Neuronal stem cell (in vitro differentiated cells): ENCODE results near the gene CDH15.

ENCODE experiments used
- DNase-seq: peaks from one replicate; pipeline ENCODE4 v3.0.0-alpha.2; 2013; ENCODE audit warnings: low spot score
- H2AFZ ChIP-seq: one replicate; pipeline ENCODE4 v1.6.1; 2013; ENCODE audit warnings: mild to moderate bottlenecking, low read length, inconsistent platforms
- H2AK5ac ChIP-seq: 2 replicates; pipeline ENCODE4 v1.6.1; 2013; ENCODE audit warnings: low read depth, mild to moderate bottlenecking, inconsistent platforms, low read length, moderate library complexity, mixed read lengths
- H2BK120ac ChIP-seq: 2 replicates; pipeline ENCODE4 v1.6.1; 2013; ENCODE audit warnings: low read depth, mild to moderate bottlenecking, inconsistent platforms, low read length, moderate library complexity, mixed read lengths
- H2BK12ac ChIP-seq: one replicate; pipeline ENCODE4 v1.6.1; 2013; ENCODE audit warnings: low read length, inconsistent platforms
- H2BK15ac ChIP-seq: 2 replicates; pipeline ENCODE4 v1.6.1; 2013; ENCODE audit warnings: mild to moderate bottlenecking, low read length, inconsistent platforms, mixed read lengths
- H2BK5ac ChIP-seq: one replicate; pipeline ENCODE4 v1.6.1; 2013; ENCODE audit warnings: inconsistent platforms, mild to moderate bottlenecking, low read length, moderate library complexity
- H3K14ac ChIP-seq: one replicate; pipeline ENCODE4 v1.6.1; 2013; ENCODE audit warnings: low read length, inconsistent platforms
- H3K18ac ChIP-seq: 2 replicates; pipeline ENCODE4 v1.6.1; 2013; ENCODE audit warnings: low read length, inconsistent platforms
- H3K23ac ChIP-seq: 2 replicates; pipeline ENCODE4 v1.6.1; 2013; ENCODE audit warnings: low read depth, mild to moderate bottlenecking, mixed read lengths, low read length, inconsistent platforms; ENCODE audit not compliant: poor library complexity
- H3K27ac ChIP-seq: replicated peaks from 3 replicates; pipeline ENCODE4 v1.5.1; 2013; ENCODE audit warnings: low read length, inconsistent platforms
- H3K27me3 ChIP-seq, 3 experiments: 2 replicates each; pipeline ENCODE4 v1.6.1; 2013; ENCODE audit warnings: low read length in 3 of 3, mild to moderate bottlenecking in 2 of 3, inconsistent platforms in 1 of 3, low read depth in 1 of 3, mixed read lengths in 1 of 3, moderate library complexity in 1 of 3; ENCODE audit not compliant: control insufficient read depth in 3 of 3, insufficient read depth in 3 of 3
- H3K36me3 ChIP-seq, 2 donors: replicated peaks in 1 of 2; 2 replicates each; pipeline ENCODE4 v1.6.1; 2013; ENCODE audit warnings: low read length in 2 of 2; ENCODE audit not compliant: control insufficient read depth in 2 of 2, insufficient read depth in 2 of 2
- H3K4ac ChIP-seq: 2 replicates; pipeline ENCODE4 v1.6.1; 2013; ENCODE audit warnings: inconsistent platforms, mild to moderate bottlenecking, low read length, moderate library complexity
- H3K4me1 ChIP-seq, 2 donors: 1 replicate in 1 of 2; 2 replicates in 1 of 2; pipeline ENCODE4 v1.6.1; 2013; ENCODE audit warnings: low read length in 2 of 2, low read depth in 1 of 2; ENCODE audit not compliant: control insufficient read depth in 2 of 2, insufficient read depth in 1 of 2
- H3K4me2 ChIP-seq: one replicate; pipeline ENCODE4 v1.6.1; 2013; ENCODE audit warnings: mild to moderate bottlenecking, low read length, inconsistent platforms; ENCODE audit not compliant: insufficient read depth, poor library complexity, severe bottlenecking
- H3K4me3 ChIP-seq, 2 donors: 2 replicates each; pipeline ENCODE4 v1.5.1; 2013; ENCODE audit warnings: low read length in 2 of 2, mild to moderate bottlenecking in 2 of 2, inconsistent platforms in 1 of 2, moderate library complexity in 1 of 2
- H3K79me1 ChIP-seq: one replicate; pipeline ENCODE4 v1.6.1; 2013; ENCODE audit warnings: low read depth, mild to moderate bottlenecking, inconsistent platforms, low read length, moderate library complexity
- H3K9ac ChIP-seq: one replicate; pipeline ENCODE4 v1.6.1; 2013; ENCODE audit warnings: mild to moderate bottlenecking, low read depth, low read length, inconsistent platforms; ENCODE audit not compliant: poor library complexity
- H3K9me3 ChIP-seq, 2 donors: replicated peaks in 1 of 2; 2 replicates each; pipeline versions ENCODE3 to v1.6.1; 2013; ENCODE audit warnings: low read length in 2 of 2, mild to moderate bottlenecking in 2 of 2, inconsistent platforms in 1 of 2, low read depth in 1 of 2, mixed read lengths in 1 of 2, moderate library complexity in 1 of 2; ENCODE audit not compliant: control insufficient read depth in 2 of 2, insufficient read depth in 1 of 2
- H4K8ac ChIP-seq: one replicate; pipeline ENCODE4 v1.6.1; 2013; ENCODE audit warnings: low read depth, mild to moderate bottlenecking, inconsistent platforms, low read length, moderate library complexity
- H4K91ac ChIP-seq: one replicate; pipeline ENCODE4 v1.6.1; 2013; ENCODE audit warnings: low read length, low read depth, mild to moderate bottlenecking, inconsistent platforms; ENCODE audit not compliant: poor library complexity
- WGBS, 2 donors: extraction: QIAGEN DNeasy Blood & Tissue Kit; methylation state at CpG; one replicate each; pipeline ENCODE4 v1.1.7; 2013; ENCODE audit warnings: missing lambda C conversion rate in 2 of 2, mixed read lengths in 1 of 2; ENCODE audit not compliant: insufficient read length in 2 of 2, insufficient replicate concordance in 1 of 2; ENCODE audit errors: extremely low coverage in 2 of 2; 5-methylcytosine and 5-hydroxymethylcytosine counted together

The CDH15 gene

GRCh38 chr16:89147085-89147817 is 24.3 kb upstream of the CDH15 start:
- no peak overlapping the region for H2AFZ ChIP-seq
- H3K4me1 ChIP-seq = no peaks in the 10 kb centered on the region
- H3K79me1 ChIP-seq = peaks cover 3% of the 10 kb centered on the region
- no CpG with 5 or more reads among the region's 11 CpGs for WGBS, 2 donors
- peaks cover 6 to 26% of the 10 kb centered on the region in 2 donors for H3K9me3 ChIP-seq
- H3K4ac ChIP-seq = no peak overlapping the region
- DNase-seq = no peak
- H2BK5ac ChIP-seq = no peak overlapping the region
- H3K9ac ChIP-seq = no peak overlapping the region
- H3K36me3 ChIP-seq = peaks cover 26 to 61% of the 10 kb centered on the region in 2 donors
- no peaks in the 10 kb centered on the region for H3K27me3 ChIP-seq
- H3K23ac ChIP-seq = no peak overlapping the region
- no peak overlapping the region for H2BK120ac ChIP-seq
- no peak overlapping the region for H2AK5ac ChIP-seq
- H2BK12ac ChIP-seq = no peak overlapping the region
- no peak overlapping the region for H4K91ac ChIP-seq
- no peak overlapping the region for H3K14ac ChIP-seq
- H3K18ac ChIP-seq = no peak overlapping the region
- no peak overlapping the region for H4K8ac ChIP-seq
- H3K4me2 ChIP-seq = no peak overlapping the region
- no peak overlapping the region for H2BK15ac ChIP-seq
- H3K4me3 ChIP-seq = no peak overlapping the region
- H3K27ac ChIP-seq = no peak overlapping the region

- Histone ChIP-seq H2BK12ac (no peak overlapping the region), H2AFZ (no peak overlapping the region), H3K27me3 (no peaks in the 10 kb centered on the region), H3K4me3 (no peak overlapping the region), H3K79me1 (no peaks in the 10 kb centered on the region), H3K27ac (no peak overlapping the region), H3K4ac (no peak overlapping the region), H3K18ac (no peak overlapping the region), H3K36me3 (peaks cover 20 to 57% of the 10 kb centered on the region in 2 donors), H3K14ac (no peak overlapping the region), H2BK120ac (no peak overlapping the region), H2BK5ac (no peak overlapping the region), H2BK15ac (no peak overlapping the region), H4K8ac (no peak overlapping the region), H3K4me1 (no peaks in the 10 kb centered on the region), H3K4me2 (no peak overlapping the region), H3K9me3 (peaks cover 6 to 26% of the 10 kb centered on the region in 2 donors), H2AK5ac (no peak overlapping the region), H4K91ac (no peak overlapping the region), H3K9ac (no peak overlapping the region), H3K23ac (no peak overlapping the region)
- DNase-seq = no peak
- WGBS, 2 donors = no CpG with 5 or more reads among the region's 9 CpGs
Measured at GRCh38 chr16:89149386-89149785, 22.2 kb upstream of the CDH15 start.

- H4K8ac ChIP-seq = no peak overlapping the region
- no peak overlapping the region for H3K18ac ChIP-seq
- H3K4me2 ChIP-seq = no peak overlapping the region
- H3K23ac ChIP-seq = no peak overlapping the region
- H3K14ac ChIP-seq = peak overlapping the region; percentile 27
- H3K4me3 ChIP-seq = peak overlapping the region in 1 of 2 donors; percentile 55
- no peak overlapping the region for H2BK5ac ChIP-seq
- no peaks in the 10 kb centered on the region for H3K27me3 ChIP-seq
- H2BK12ac ChIP-seq = no peak overlapping the region
- H3K9me3 ChIP-seq = peaks cover 6 to 26% of the 10 kb centered on the region in 2 donors
- WGBS, 2 donors = no CpG with 5 or more reads among the region's 18 CpGs
- H2BK15ac ChIP-seq = no peak overlapping the region
- no peak overlapping the region for H3K27ac ChIP-seq
- H3K36me3 ChIP-seq = peaks cover 17 to 52% of the 10 kb centered on the region in 2 donors
- H2AFZ ChIP-seq = no peak overlapping the region
- no peak overlapping the region for H2BK120ac ChIP-seq
- no peak overlapping the region for H4K91ac ChIP-seq
- no peak overlapping the region for H3K4ac ChIP-seq
- no peak overlapping the region for H3K9ac ChIP-seq
- DNase-seq = no peak
- H2AK5ac ChIP-seq = no peak overlapping the region
- H3K79me1 ChIP-seq = no peaks in the 10 kb centered on the region
- no peaks in the 10 kb centered on the region for H3K4me1 ChIP-seq
Measured at GRCh38 chr16:89150090-89150835, 21.3 kb upstream of the CDH15 start.

- Histone ChIP-seq H3K9me3 (peaks cover 6 to 26% of the 10 kb centered on the region in 2 donors), H3K9ac (no peak overlapping the region), H2BK12ac (no peak overlapping the region), H3K79me1 (no peaks in the 10 kb centered on the region), H4K91ac (no peak overlapping the region), H3K27ac (no peak overlapping the region), H2BK15ac (no peak overlapping the region), H2AFZ (no peak overlapping the region), H3K36me3 (peaks cover 17 to 45% of the 10 kb centered on the region in 2 donors), H2BK120ac (no peak overlapping the region), H3K4me1 (no peaks in the 10 kb centered on the region), H4K8ac (no peak overlapping the region), H2AK5ac (no peak overlapping the region), H3K18ac (no peak overlapping the region), H3K4me2 (no peak overlapping the region), H3K27me3 (no peaks in the 10 kb centered on the region), H3K4ac (no peak overlapping the region), H3K14ac (no peak overlapping the region), H3K23ac (no peak overlapping the region), H2BK5ac (no peak overlapping the region), H3K4me3 (no peak overlapping the region)
- no CpG with 5 or more reads among the region's 8 CpGs for WGBS, 2 donors
- DNase-seq = no peak
Measured at GRCh38 chr16:89150981-89151380, 20.6 kb upstream of the CDH15 start.
